H1 (cell line): Measurements from ENCODE around the gene HEATR5A.

Experiments used
- CREB1 ChIP-seq: IDR thresholded peaks from 2 replicates; pipeline ENCODE4 v1.6.1; 2012; ENCODE audit warnings: inconsistent platforms
- EGR1 ChIP-seq: IDR thresholded peaks from 2 replicates; pipeline ENCODE4 v1.6.1; 2011; ENCODE audit warnings: low read depth, low read length, borderline replicate concordance
- EP300 ChIP-seq, 2 experiments: IDR thresholded peaks; 1 replicate in 1 of 2; 2 replicates in 1 of 2; pipeline ENCODE4 v1.6.1; 2011 to 2012; ENCODE audit warnings: low read depth in 2 of 2, low read length in 2 of 2, mild to moderate bottlenecking in 2 of 2, borderline replicate concordance in 1 of 2, inconsistent platforms in 1 of 2, moderate library complexity in 1 of 2
- EZH2 ChIP-seq: fragments of 200-600 bp; sonication (generic); IDR thresholded peaks from 2 replicates; pipeline ENCODE4 v1.7.1; 2012; ENCODE audit warnings: low read depth, mild to moderate bottlenecking, moderate library complexity, low read length, inconsistent platforms; ENCODE audit not compliant: severe bottlenecking
- HDAC2 ChIP-seq, 2 experiments: fragments of 300-600 bp in 1 of 2; sonication (generic) in 1 of 2; IDR thresholded peaks; 2 replicates each; pipeline ENCODE4 v1.6.1; 2011 to 2012; ENCODE audit warnings: low read depth in 2 of 2, low read length in 2 of 2, mild to moderate bottlenecking in 2 of 2, moderate library complexity in 2 of 2, borderline replicate concordance in 1 of 2, inconsistent platforms in 1 of 2
- KDM5A ChIP-seq: fragments of 200-600 bp; IDR thresholded peaks from 2 replicates; pipeline ENCODE4 v1.7.1; 2012; ENCODE audit warnings: mild to moderate bottlenecking, low read length, inconsistent platforms, mixed read lengths
- RAD21 ChIP-seq, 2 experiments: IDR thresholded peaks in 1 of 2; conservative IDR thresholded peaks in 1 of 2; 2 replicates each; pipeline ENCODE4 v1.6.1; 2011; ENCODE audit warnings: low read depth in 2 of 2, low read length in 2 of 2, improper control_type of control experiment in 1 of 2, inconsistent platforms in 1 of 2, mild to moderate bottlenecking in 1 of 2, moderate library complexity in 1 of 2
- TF ChIP-seq, protein P1 (sequence below): IDR thresholded peaks from 2 replicates; pipeline ENCODE4 v1.6.1; 2012; ENCODE audit warnings: inconsistent platforms
- TF ChIP-seq, protein P2 (sequence below), 3 experiments: IDR thresholded peaks; 1 replicate in 2 of 3; 2 replicates in 1 of 3; pipeline versions ENCODE4 v1.5.1 to v1.6.1; 2011; ENCODE audit warnings: low read length in 3 of 3, mild to moderate bottlenecking in 3 of 3, inconsistent platforms in 2 of 3, low read depth in 1 of 3, moderate library complexity in 1 of 3; ENCODE audit not compliant: insufficient read depth in 1 of 3; ENCODE audit errors: control extremely low read depth in 1 of 3
- TF ChIP-seq, protein P3 (sequence below): IDR thresholded peaks from 2 replicates; pipeline ENCODE4 v1.6.1; 2011; ENCODE audit warnings: low read length, improper control_type of control experiment
- TF ChIP-seq, protein P4 (sequence below): IDR thresholded peaks from 2 replicates; pipeline ENCODE4 v1.6.1; 2012; ENCODE audit warnings: inconsistent platforms

DNA sequence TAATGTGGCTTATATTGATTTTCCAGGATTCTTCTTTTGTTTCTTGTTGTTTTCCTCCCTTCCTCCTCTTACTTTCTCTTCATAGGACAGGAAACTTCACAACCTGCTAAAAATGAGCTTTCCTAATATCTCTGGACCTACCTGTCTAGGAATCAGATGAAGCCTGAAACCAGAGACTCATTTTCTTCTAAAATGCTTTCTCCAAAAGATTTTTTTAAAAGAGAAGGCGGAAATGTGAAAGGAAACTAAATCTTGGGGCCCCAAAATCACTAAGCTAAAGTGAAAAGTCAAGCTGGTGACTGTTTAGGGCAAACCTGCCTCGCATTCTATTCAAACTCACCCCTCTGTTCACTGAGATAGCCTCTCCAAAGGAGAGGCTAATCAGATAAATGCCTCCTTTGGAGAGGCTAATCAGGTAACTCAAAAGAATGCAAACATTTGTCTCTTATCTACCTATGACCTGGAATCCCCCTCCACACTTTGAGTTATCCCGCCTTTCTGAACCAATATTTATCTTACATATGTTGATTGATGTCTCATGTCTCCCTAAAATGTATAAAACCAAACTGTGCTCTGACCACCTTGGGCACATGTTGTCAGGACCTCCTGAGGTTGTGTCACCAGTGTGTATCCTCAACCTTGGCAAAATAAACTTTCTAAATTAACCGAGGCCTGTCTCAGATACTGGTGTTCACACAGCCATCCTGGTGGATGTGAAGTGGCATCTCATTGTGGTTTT, 140.0 kb downstream of the HEATR5A start:
- TF ChIP-seq, protein P1, sequence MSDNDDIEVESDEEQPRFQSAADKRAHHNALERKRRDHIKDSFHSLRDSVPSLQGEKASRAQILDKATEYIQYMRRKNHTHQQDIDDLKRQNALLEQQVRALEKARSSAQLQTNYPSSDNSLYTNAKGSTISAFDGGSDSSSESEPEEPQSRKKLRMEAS = no peak
- TF ChIP-seq HDAC2 (IDR thresholded peaks at IDR 0.05; ENCODE audit: borderline replicate concordance in 1 of 2, low read depth in 2 of 2, low read length in 2 of 2) = no peak
- TF ChIP-seq, protein P2, sequence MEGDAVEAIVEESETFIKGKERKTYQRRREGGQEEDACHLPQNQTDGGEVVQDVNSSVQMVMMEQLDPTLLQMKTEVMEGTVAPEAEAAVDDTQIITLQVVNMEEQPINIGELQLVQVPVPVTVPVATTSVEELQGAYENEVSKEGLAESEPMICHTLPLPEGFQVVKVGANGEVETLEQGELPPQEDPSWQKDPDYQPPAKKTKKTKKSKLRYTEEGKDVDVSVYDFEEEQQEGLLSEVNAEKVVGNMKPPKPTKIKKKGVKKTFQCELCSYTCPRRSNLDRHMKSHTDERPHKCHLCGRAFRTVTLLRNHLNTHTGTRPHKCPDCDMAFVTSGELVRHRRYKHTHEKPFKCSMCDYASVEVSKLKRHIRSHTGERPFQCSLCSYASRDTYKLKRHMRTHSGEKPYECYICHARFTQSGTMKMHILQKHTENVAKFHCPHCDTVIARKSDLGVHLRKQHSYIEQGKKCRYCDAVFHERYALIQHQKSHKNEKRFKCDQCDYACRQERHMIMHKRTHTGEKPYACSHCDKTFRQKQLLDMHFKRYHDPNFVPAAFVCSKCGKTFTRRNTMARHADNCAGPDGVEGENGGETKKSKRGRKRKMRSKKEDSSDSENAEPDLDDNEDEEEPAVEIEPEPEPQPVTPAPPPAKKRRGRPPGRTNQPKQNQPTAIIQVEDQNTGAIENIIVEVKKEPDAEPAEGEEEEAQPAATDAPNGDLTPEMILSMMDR (IDR thresholded peaks at IDR 0.05; ENCODE audit: control extremely low read depth in 1 of 3, insufficient read depth in 1 of 3, low read depth in 1 of 3, low read length in 3 of 3) = no peak
- TF ChIP-seq EZH2 = no peak
- TF ChIP-seq KDM5A = no peak
- TF ChIP-seq, protein P3, sequence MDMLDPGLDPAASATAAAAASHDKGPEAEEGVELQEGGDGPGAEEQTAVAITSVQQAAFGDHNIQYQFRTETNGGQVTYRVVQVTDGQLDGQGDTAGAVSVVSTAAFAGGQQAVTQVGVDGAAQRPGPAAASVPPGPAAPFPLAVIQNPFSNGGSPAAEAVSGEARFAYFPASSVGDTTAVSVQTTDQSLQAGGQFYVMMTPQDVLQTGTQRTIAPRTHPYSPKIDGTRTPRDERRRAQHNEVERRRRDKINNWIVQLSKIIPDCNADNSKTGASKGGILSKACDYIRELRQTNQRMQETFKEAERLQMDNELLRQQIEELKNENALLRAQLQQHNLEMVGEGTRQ = no peak
- TF ChIP-seq EGR1 = no peak
- no peak for TF ChIP-seq CREB1
- TF ChIP-seq, protein P4, sequence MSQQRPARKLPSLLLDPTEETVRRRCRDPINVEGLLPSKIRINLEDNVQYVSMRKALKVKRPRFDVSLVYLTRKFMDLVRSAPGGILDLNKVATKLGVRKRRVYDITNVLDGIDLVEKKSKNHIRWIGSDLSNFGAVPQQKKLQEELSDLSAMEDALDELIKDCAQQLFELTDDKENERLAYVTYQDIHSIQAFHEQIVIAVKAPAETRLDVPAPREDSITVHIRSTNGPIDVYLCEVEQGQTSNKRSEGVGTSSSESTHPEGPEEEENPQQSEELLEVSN = no peak
- TF ChIP-seq EP300 (IDR thresholded peaks at IDR 0.05; ENCODE audit: borderline replicate concordance in 1 of 2, low read depth in 2 of 2, low read length in 2 of 2) = no peak
- TF ChIP-seq RAD21 (IDR thresholded peaks at IDR 0.05 in 1 of 2, conservative IDR thresholded peaks at IDR 0.05 in 1 of 2; ENCODE audit: low read depth in 2 of 2, low read length in 2 of 2) = no peak
